DND-41 (cell line): ENCODE data around the gene NPAS2.

Source experiments
- EZH2 ChIP-seq: IDR thresholded peaks from 3 replicates; pipeline ENCODE4 v1.6.1; 2012; ENCODE audit warnings: borderline replicate concordance, low read depth, mild to moderate bottlenecking, moderate library complexity, low read length, inconsistent platforms; ENCODE audit not compliant: severe bottlenecking
- TF ChIP-seq, protein P1 (sequence below): IDR thresholded peaks from 2 replicates; pipeline ENCODE4 v1.5.1; 2012; ENCODE audit warnings: borderline replicate concordance, low read length, moderate library complexity, mild to moderate bottlenecking; ENCODE audit not compliant: poor library complexity, severe bottlenecking; ENCODE audit errors: extremely low read depth

DNA sequence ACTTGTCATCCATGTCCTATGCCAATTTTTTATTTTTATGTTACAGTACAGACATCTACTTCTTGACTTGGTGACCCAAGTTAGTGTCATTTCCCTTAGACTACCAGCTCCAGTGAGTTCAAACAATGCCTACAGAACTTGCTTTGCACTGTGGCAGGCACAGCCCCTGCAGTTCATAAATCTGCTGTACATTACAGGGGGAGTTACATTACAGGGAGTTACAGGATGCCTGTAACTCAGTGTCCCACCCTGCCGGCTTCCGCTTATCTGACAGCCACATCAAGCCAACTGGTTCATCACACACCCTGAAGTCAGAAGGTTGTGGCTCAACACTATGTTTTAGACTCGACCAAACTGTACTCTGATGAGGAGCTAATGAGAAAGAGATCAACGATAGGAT, 7.8 kb upstream of the NPAS2 start:
- TF ChIP-seq, protein P1, sequence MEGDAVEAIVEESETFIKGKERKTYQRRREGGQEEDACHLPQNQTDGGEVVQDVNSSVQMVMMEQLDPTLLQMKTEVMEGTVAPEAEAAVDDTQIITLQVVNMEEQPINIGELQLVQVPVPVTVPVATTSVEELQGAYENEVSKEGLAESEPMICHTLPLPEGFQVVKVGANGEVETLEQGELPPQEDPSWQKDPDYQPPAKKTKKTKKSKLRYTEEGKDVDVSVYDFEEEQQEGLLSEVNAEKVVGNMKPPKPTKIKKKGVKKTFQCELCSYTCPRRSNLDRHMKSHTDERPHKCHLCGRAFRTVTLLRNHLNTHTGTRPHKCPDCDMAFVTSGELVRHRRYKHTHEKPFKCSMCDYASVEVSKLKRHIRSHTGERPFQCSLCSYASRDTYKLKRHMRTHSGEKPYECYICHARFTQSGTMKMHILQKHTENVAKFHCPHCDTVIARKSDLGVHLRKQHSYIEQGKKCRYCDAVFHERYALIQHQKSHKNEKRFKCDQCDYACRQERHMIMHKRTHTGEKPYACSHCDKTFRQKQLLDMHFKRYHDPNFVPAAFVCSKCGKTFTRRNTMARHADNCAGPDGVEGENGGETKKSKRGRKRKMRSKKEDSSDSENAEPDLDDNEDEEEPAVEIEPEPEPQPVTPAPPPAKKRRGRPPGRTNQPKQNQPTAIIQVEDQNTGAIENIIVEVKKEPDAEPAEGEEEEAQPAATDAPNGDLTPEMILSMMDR: no peak
- TF ChIP-seq EZH2: no peak
